GM10248 (cell line): Measurements from ENCODE around the gene CNTN1.

Source experiments
- CTCF ChIA-PET: fragments of 300-600 bp; sonication (Branson Sonifier 250); formaldehyde crosslinking; extraction: SDS; loops from one replicate; lab custom pipeline; 2021; ENCODE audit warnings: antibody characterized with exemption; lab: Yijun Ruan, JAX
- POLR2A ChIA-PET: fragments of 350-650 bp; sonication (Branson Sonifier 250); formaldehyde crosslinking; extraction: SDS; loops from one replicate; lab custom pipeline; 2020; ENCODE audit warnings: antibody characterized with exemption; lab: Yijun Ruan, JAX
- DNase-seq: peaks from one replicate; pipeline ENCODE4 v3.0.0; 2012; ENCODE audit errors: extremely low spot score
- CTCF ChIP-seq: IDR thresholded peaks from 2 replicates; pipeline ENCODE4 v1.5.1; 2012; ENCODE audit warnings: mild to moderate bottlenecking, low read depth; ENCODE audit errors: extremely low read depth, missing control alignments, control extremely low read depth

The CNTN1 gene

GRCh38 chr12:40663781-40664180, 28.5 kb upstream of the CNTN1 start:
- no peak for TF ChIP-seq CTCF
- CTCF ChIA-PET = no interaction called here
- no peak for DNase-seq
- POLR2A ChIA-PET = no interaction called here

DNA sequence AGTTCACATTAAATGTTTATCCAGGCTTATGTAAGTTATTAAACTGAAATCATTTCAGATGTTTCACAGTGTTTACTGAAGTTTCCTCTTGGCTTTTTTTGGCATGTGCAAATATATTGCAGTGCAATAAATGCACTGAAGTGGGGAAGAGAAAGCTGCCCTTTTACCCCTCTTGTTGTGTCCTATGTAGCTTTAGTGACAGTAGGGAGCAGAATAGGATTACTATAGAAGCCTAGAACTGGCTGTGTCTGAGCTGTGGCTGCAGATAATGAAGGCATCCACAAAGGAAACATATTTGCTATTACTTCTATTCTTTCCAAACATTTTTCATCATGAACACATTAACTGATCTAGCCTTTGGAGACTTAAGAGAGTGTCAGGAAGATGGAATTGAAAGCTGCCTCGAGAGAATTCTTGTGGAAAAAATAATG, 24.1 kb upstream of the CNTN1 start:
- TF ChIP-seq CTCF = no peak
- POLR2A ChIA-PET = no interaction called here
- CTCF ChIA-PET = interaction anchor here (1.0 to 1.8 kb wide), 2 partner anchors 15 to 18 kb away, joined by 4 to 6 read pairs; no protein-coding TSS in a partner anchor

DNA sequence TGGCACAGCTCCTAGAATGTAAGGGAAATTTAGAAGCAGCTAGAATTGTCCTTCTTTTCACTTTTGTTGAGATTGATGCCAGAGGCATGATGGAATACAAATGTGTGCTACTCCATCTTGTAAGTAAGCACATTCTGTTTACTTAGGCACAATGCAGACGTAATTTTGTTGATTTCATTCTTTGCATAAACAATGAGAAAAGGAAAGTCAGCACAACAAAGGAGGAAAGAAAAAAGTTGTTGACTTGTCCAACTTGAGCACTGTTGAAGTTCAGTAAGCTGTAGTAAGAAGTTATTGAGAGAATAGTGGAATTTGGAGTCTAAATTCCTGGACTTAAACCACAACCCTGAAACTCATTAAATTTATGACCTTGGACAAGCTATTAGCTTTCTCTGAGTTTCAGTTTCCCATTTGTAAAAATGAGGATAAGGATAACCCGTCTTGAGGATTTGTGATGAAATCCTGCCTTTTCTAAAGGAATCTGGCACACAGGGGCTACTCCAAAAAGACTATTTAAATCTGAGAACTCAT, 19.4 kb upstream of the CNTN1 start:
- DNase-seq = no peak
- no peak for TF ChIP-seq CTCF
- POLR2A ChIA-PET = no interaction called here
- CTCF ChIA-PET = no interaction called here

More for the DNA sequence above, 24.1 kb upstream of the CNTN1 start:
- DNase-seq = no peak

- ChIA-PET CTCF (no interaction called here), POLR2A (no interaction called here)
- TF ChIP-seq CTCF = no peak
- DNase-seq = no peak
Observed at GRCh38 chr12:40681148-40681547, 11.1 kb upstream of the CNTN1 start.

GRCh38 chr12:40684986-40685385, 7.3 kb upstream of the CNTN1 start:
- ChIA-PET CTCF (no interaction called here), POLR2A (no interaction called here)
- no peak for TF ChIP-seq CTCF
- no peak for DNase-seq

- CTCF ChIA-PET = no interaction called here
- TF ChIP-seq CTCF = no peak
- POLR2A ChIA-PET = no interaction called here
- DNase-seq = no peak
Observed at GRCh38 chr12:40688085-40688725, 4.0 kb upstream of the CNTN1 start.
